ENCODE measurements around the gene SLC2A13.
A peak's percentile ranks its signal among the peaks of the same experiment; 100 is the strongest.

Gene SLC2A13

GRCh38 chr12:39743655-39744054, 362.2 kb downstream of the SLC2A13 start:
- Histone ChIP-seq H3K4me1 (ENCODE audit: control insufficient read depth, insufficient read depth, low read depth, low read length) (no peaks in the 10 kb centered on the region), H2BK12ac (ENCODE audit: low read length in 2 of 2) (no peak overlapping the region), H3K14ac (ENCODE audit: low read length in 2 of 2) (no peak overlapping the region), H2AK5ac (ENCODE audit: low read length, severe bottlenecking) (no peak overlapping the region), H4K91ac (ENCODE audit: low read length) (no peak overlapping the region), H3K9me3 (ENCODE audit: control insufficient read depth, low read length) (peaks cover 12% of the 10 kb centered on the region), H3K27ac (ENCODE audit: low read length, poor library complexity, severe bottlenecking) (no peak overlapping the region), H3K4me3 (ENCODE audit: insufficient read depth in 1 of 2, low read depth in 1 of 2, low read length in 2 of 2) (no peak overlapping the region), H3K36me3 (ENCODE audit: control insufficient read depth in 1 of 2, insufficient read depth in 2 of 2, low read depth in 1 of 2, low read length in 2 of 2) (no peaks in the 10 kb centered on the region), H2BK120ac (ENCODE audit: low read depth, low read length) (no peak overlapping the region), H4K8ac (ENCODE audit: low read length) (no peak overlapping the region), H3K79me1 (replicated peaks; ENCODE audit: low read length, poor library complexity, severe bottlenecking) (no peaks in the 10 kb centered on the region), H2BK15ac (ENCODE audit: low read depth, poor library complexity, severe bottlenecking) (no peak overlapping the region), H2BK5ac (ENCODE audit: low read depth, low read length, poor library complexity, severe bottlenecking) (no peak overlapping the region), H3K27me3 (ENCODE audit: control insufficient read depth in 1 of 2, insufficient read depth in 1 of 2, low read length in 2 of 2) (no peaks in the 10 kb centered on the region), H3K4me2 (ENCODE audit: low read length, poor library complexity, severe bottlenecking) (no peak overlapping the region), H3K23ac (ENCODE audit: low read length in 2 of 2) (no peak overlapping the region), H3K18ac (ENCODE audit: low read depth in 1 of 2, low read length in 2 of 2) (no peak overlapping the region), H3K4ac (ENCODE audit: low read depth in 1 of 2, low read length in 2 of 2) (no peak overlapping the region), H2AFZ (ENCODE audit: low read depth, low read length) (no peak overlapping the region), H3K9ac (ENCODE audit: low read length) (no peak overlapping the region)
- DNase-seq, result no peak
- no CpG with 5 or more reads among the region's 1 CpG for WGBS

GRCh38 chr12:39736406-39736805, 369.5 kb downstream of the SLC2A13 start:
- DNase-seq, result no peak
- WGBS, result 91% methylated on average over 2 of the region's 2 CpGs
- Histone ChIP-seq H3K27ac (ENCODE audit: low read length, poor library complexity, severe bottlenecking) (no peak overlapping the region), H2BK15ac (ENCODE audit: low read depth, poor library complexity, severe bottlenecking) (no peak overlapping the region), H3K14ac (ENCODE audit: low read length in 2 of 2) (no peak overlapping the region), H3K9ac (ENCODE audit: low read length) (no peak overlapping the region), H3K4me1 (ENCODE audit: control insufficient read depth, insufficient read depth, low read depth, low read length) (no peaks in the 10 kb centered on the region), H2BK5ac (ENCODE audit: low read depth, low read length, poor library complexity, severe bottlenecking) (no peak overlapping the region), H4K91ac (ENCODE audit: low read length) (no peak overlapping the region), H3K36me3 (ENCODE audit: control insufficient read depth in 1 of 2, insufficient read depth in 2 of 2, low read depth in 1 of 2, low read length in 2 of 2) (no peaks in the 10 kb centered on the region), H3K23ac (ENCODE audit: low read length in 2 of 2) (no peak overlapping the region), H3K4me2 (ENCODE audit: low read length, poor library complexity, severe bottlenecking) (no peak overlapping the region), H2AK5ac (ENCODE audit: low read length, severe bottlenecking) (no peak overlapping the region), H2BK12ac (ENCODE audit: low read length in 2 of 2) (no peak overlapping the region), H3K27me3 (ENCODE audit: control insufficient read depth in 1 of 2, insufficient read depth in 1 of 2, low read length in 2 of 2) (no peaks in the 10 kb centered on the region), H3K18ac (ENCODE audit: low read depth in 1 of 2, low read length in 2 of 2) (no peak overlapping the region), H3K79me1 (replicated peaks; ENCODE audit: low read length, poor library complexity, severe bottlenecking) (no peaks in the 10 kb centered on the region), H4K8ac (ENCODE audit: low read length) (no peak overlapping the region), H2AFZ (ENCODE audit: low read depth, low read length) (no peak overlapping the region), H3K4me3 (ENCODE audit: insufficient read depth in 1 of 2, low read depth in 1 of 2, low read length in 2 of 2) (no peak overlapping the region), H2BK120ac (ENCODE audit: low read depth, low read length) (no peak overlapping the region), H3K4ac (ENCODE audit: low read depth in 1 of 2, low read length in 2 of 2) (no peak overlapping the region), H3K9me3 (ENCODE audit: control insufficient read depth, low read length) (peaks cover 34% of the 10 kb centered on the region)

GRCh38 chr12:39723831-39724230, 382.1 kb downstream of the SLC2A13 start:
- H3K27ac ChIP-seq (ENCODE audit: low read length, poor library complexity, severe bottlenecking), result no peak overlapping the region
- no peak overlapping the region for H3K4ac ChIP-seq (ENCODE audit: low read depth in 1 of 2, low read length in 2 of 2)
- no peak overlapping the region for H2BK15ac ChIP-seq (ENCODE audit: low read depth, poor library complexity, severe bottlenecking)
- no peak overlapping the region for H3K4me3 ChIP-seq (ENCODE audit: insufficient read depth in 1 of 2, low read depth in 1 of 2, low read length in 2 of 2)
- no peak overlapping the region for H3K18ac ChIP-seq (ENCODE audit: low read depth in 1 of 2, low read length in 2 of 2)
- 66% methylated on average over 4 of the region's 6 CpGs for WGBS
- H4K8ac ChIP-seq (ENCODE audit: low read length), result no peak overlapping the region
- peak; percentile 7 for DNase-seq
- H3K79me1 ChIP-seq (replicated peaks; ENCODE audit: low read length, poor library complexity, severe bottlenecking), result no peaks in the 10 kb centered on the region
- no peak overlapping the region for H3K23ac ChIP-seq (ENCODE audit: low read length in 2 of 2)
- H3K9ac ChIP-seq (ENCODE audit: low read length), result no peak overlapping the region
- H2AFZ ChIP-seq (ENCODE audit: low read depth, low read length), result no peak overlapping the region
- H3K9me3 ChIP-seq (ENCODE audit: control insufficient read depth, low read length), result no peaks in the 10 kb centered on the region
- no peaks in the 10 kb centered on the region for H3K27me3 ChIP-seq (ENCODE audit: control insufficient read depth in 1 of 2, insufficient read depth in 1 of 2, low read length in 2 of 2)
- no peak overlapping the region for H4K91ac ChIP-seq (ENCODE audit: low read length)
- H3K4me1 ChIP-seq (ENCODE audit: control insufficient read depth, insufficient read depth, low read depth, low read length), result no peaks in the 10 kb centered on the region
- no peak overlapping the region for H2BK12ac ChIP-seq (ENCODE audit: low read length in 2 of 2)
- no peak overlapping the region for H2BK5ac ChIP-seq (ENCODE audit: low read depth, low read length, poor library complexity, severe bottlenecking)
- H3K14ac ChIP-seq (ENCODE audit: low read length in 2 of 2), result no peak overlapping the region
- no peak overlapping the region for H2BK120ac ChIP-seq (ENCODE audit: low read depth, low read length)
- H3K36me3 ChIP-seq (ENCODE audit: control insufficient read depth in 1 of 2, insufficient read depth in 2 of 2, low read depth in 1 of 2, low read length in 2 of 2), result no peaks in the 10 kb centered on the region
- no peak overlapping the region for H2AK5ac ChIP-seq (ENCODE audit: low read length, severe bottlenecking)
- H3K4me2 ChIP-seq (ENCODE audit: low read length, poor library complexity, severe bottlenecking), result no peak overlapping the region

GRCh38 chr12:39722504-39722903, 383.4 kb downstream of the SLC2A13 start:
- no peak for DNase-seq
- Histone ChIP-seq H3K27ac (ENCODE audit: low read length, poor library complexity, severe bottlenecking) (no peak overlapping the region), H3K4ac (ENCODE audit: low read depth in 1 of 2, low read length in 2 of 2) (no peak overlapping the region), H3K9ac (ENCODE audit: low read length) (no peak overlapping the region), H3K14ac (ENCODE audit: low read length in 2 of 2) (no peak overlapping the region), H3K4me1 (ENCODE audit: control insufficient read depth, insufficient read depth, low read depth, low read length) (no peaks in the 10 kb centered on the region), H2BK5ac (ENCODE audit: low read depth, low read length, poor library complexity, severe bottlenecking) (no peak overlapping the region), H4K91ac (ENCODE audit: low read length) (no peak overlapping the region), H3K79me1 (replicated peaks; ENCODE audit: low read length, poor library complexity, severe bottlenecking) (no peaks in the 10 kb centered on the region), H3K4me2 (ENCODE audit: low read length, poor library complexity, severe bottlenecking) (no peak overlapping the region), H2AFZ (ENCODE audit: low read depth, low read length) (no peak overlapping the region), H3K18ac (ENCODE audit: low read depth in 1 of 2, low read length in 2 of 2) (no peak overlapping the region), H3K4me3 (ENCODE audit: insufficient read depth in 1 of 2, low read depth in 1 of 2, low read length in 2 of 2) (no peak overlapping the region), H2BK15ac (ENCODE audit: low read depth, poor library complexity, severe bottlenecking) (no peak overlapping the region), H2AK5ac (ENCODE audit: low read length, severe bottlenecking) (no peak overlapping the region), H4K8ac (ENCODE audit: low read length) (no peak overlapping the region), H3K27me3 (ENCODE audit: control insufficient read depth in 1 of 2, insufficient read depth in 1 of 2, low read length in 2 of 2) (no peaks in the 10 kb centered on the region), H3K9me3 (ENCODE audit: control insufficient read depth, low read length) (no peaks in the 10 kb centered on the region), H2BK120ac (ENCODE audit: low read depth, low read length) (no peak overlapping the region), H3K23ac (ENCODE audit: low read length in 2 of 2) (no peak overlapping the region), H3K36me3 (ENCODE audit: control insufficient read depth in 1 of 2, insufficient read depth in 2 of 2, low read depth in 1 of 2, low read length in 2 of 2) (no peaks in the 10 kb centered on the region), H2BK12ac (ENCODE audit: low read length in 2 of 2) (no peak overlapping the region)
- 94% methylated on average over 1 of the region's 1 CpG for WGBS

All from mesenchymal stem cell (in vitro differentiated cells and primary cell).